ENCODE measurements around the gene SLC25A14. TPM values are rescaled to one million over a fixed set of nuclear protein-coding genes. Genes with fewer than 3 reads are reported as not detected.
A peak's percentile ranks its signal among the peaks of the same experiment; 100 is the strongest.
"Not testable (repeated sequence)": the region's sequence is repeated elsewhere in the genome, so short reads cannot be mapped to it uniquely, and the experiment has no call there.

The SLC25A14 gene
- total RNA-seq, 1 donor from 2014 or later = 12.8 TPM

GRCh38 chrX:130352050-130352449 lies 12.3 kb downstream of the SLC25A14 start:
- DNase-seq (ENCODE audit: low spot score); intact Hi-C loops (cut with DNase I); ATAC-seq: not testable (repeated sequence)

- ATAC-seq (no peak), DNase-seq (ENCODE audit: low spot score) (no peak)
- intact Hi-C loops (cut with DNase I) = no loop called here
Observed at GRCh38 chrX:130376077-130376476, 36.4 kb downstream of the SLC25A14 start.

- intact Hi-C loops (cut with DNase I) = no loop called here
- ATAC-seq (no peak), DNase-seq (ENCODE audit: low spot score) (no peak)
Observed at GRCh38 chrX:130378024-130378669, 38.4 kb downstream of the SLC25A14 start.

GRCh38 chrX:130385520-130385919 lies 45.8 kb downstream of the SLC25A14 start, which contains the start of gene GPR119:
GPR119 (minus strand) TSS chrX:130385674; CDS start chrX:130385447, 227 bp downstream.
- no peak for ATAC-seq
- DNase-seq (ENCODE audit: low spot score) = no peak
- intact Hi-C loops (cut with DNase I) = no loop called here

GRCh38 chrX:130386408-130386808 lies 46.7 kb downstream of the SLC25A14 start:
- intact Hi-C loops (cut with DNase I) = no loop called here
- ATAC-seq (no peak), DNase-seq (ENCODE audit: low spot score) (no peak)

- DNase-seq (ENCODE audit: low spot score) (peak; percentile 67), ATAC-seq (peak; percentile 46)
- intact Hi-C loops (cut with DNase I) = no loop called here
Observed at GRCh38 chrX:130393451-130394074, 53.8 kb downstream of the SLC25A14 start.

GRCh38 chrX:130395341-130395740 lies 55.6 kb downstream of the SLC25A14 start:
- no peak for ATAC-seq
- DNase-seq (ENCODE audit: low spot score) = no peak
- intact Hi-C loops (cut with DNase I) = no loop called here

- intact Hi-C loops (cut with DNase I) = no loop called here
- ATAC-seq = peak; percentile 98
- DNase-seq (ENCODE audit: low spot score) = peak; percentile 83
Observed at GRCh38 chrX:130401415-130402207, 61.9 kb downstream of the SLC25A14 start, which contains the start of gene RBMX2. RBMX2 (plus strand) TSS chrX:130401987; CDS start chrX:130402033, 46 bp downstream.

GRCh38 chrX:130402208-130402684 lies 62.5 kb downstream of the SLC25A14 start:
- ATAC-seq = no peak
- intact Hi-C loops (cut with DNase I) = no loop called here
- no peak for DNase-seq (ENCODE audit: low spot score)

GRCh38 chrX:130413415-130413814 lies 73.7 kb downstream of the SLC25A14 start:
- ATAC-seq (peak; percentile 55), DNase-seq (ENCODE audit: low spot score) (no peak)
- intact Hi-C loops (cut with DNase I) = no loop called here

GRCh38 chrX:130414800-130415199 lies 75.1 kb downstream of the SLC25A14 start:
- intact Hi-C loops (cut with DNase I) = no loop called here
- no peak for DNase-seq (ENCODE audit: low spot score)
- no peak for ATAC-seq

- intact Hi-C loops (cut with DNase I) = no loop called here
- no peak for DNase-seq (ENCODE audit: low spot score)
- no peak for ATAC-seq
Observed at GRCh38 chrX:130415201-130415600, 75.5 kb downstream of the SLC25A14 start.

- ATAC-seq = no peak
- no peak for DNase-seq (ENCODE audit: low spot score)
- intact Hi-C loops (cut with DNase I) = no loop called here
Observed at GRCh38 chrX:130416785-130417184, 77.1 kb downstream of the SLC25A14 start.

- ATAC-seq (no peak), DNase-seq (ENCODE audit: low spot score) (no peak)
- intact Hi-C loops (cut with DNase I) = no loop called here
Observed at GRCh38 chrX:130418066-130418465, 78.3 kb downstream of the SLC25A14 start.

- ATAC-seq (no peak), DNase-seq (ENCODE audit: low spot score) (no peak)
- intact Hi-C loops (cut with DNase I) = no loop called here
Observed at GRCh38 chrX:130418740-130419139, 79.0 kb downstream of the SLC25A14 start.

GRCh38 chrX:130419263-130419662 lies 79.5 kb downstream of the SLC25A14 start:
- intact Hi-C loops (cut with DNase I) = no loop called here
- DNase-seq (ENCODE audit: low spot score) (no peak), ATAC-seq (peak; percentile 57)

All from sciatic nerve (tissue), 2 donors.